ENCODE measurements around the gene ZNF155.

DNA sequence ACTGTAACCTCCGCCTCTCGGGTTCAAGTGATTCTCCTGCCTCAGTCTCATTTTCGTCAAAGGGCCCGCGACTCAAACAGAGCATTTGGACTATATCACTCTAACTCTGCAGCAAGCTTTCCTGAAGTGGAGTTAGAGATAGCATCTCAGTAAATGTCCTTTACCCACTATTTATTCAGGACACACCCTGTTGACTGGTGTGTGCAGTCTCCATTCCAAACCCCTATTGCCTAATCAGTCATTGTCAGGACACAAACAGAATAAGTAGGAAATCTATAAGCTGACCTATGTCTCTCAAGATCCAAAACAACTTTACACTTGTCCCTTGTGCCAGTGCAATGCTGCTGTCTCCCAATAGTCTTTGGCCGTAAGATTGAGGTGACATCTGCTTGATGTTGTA lies 42.6 kb downstream of the ZNF155 start:
- TF ChIP-seq, protein P1, sequence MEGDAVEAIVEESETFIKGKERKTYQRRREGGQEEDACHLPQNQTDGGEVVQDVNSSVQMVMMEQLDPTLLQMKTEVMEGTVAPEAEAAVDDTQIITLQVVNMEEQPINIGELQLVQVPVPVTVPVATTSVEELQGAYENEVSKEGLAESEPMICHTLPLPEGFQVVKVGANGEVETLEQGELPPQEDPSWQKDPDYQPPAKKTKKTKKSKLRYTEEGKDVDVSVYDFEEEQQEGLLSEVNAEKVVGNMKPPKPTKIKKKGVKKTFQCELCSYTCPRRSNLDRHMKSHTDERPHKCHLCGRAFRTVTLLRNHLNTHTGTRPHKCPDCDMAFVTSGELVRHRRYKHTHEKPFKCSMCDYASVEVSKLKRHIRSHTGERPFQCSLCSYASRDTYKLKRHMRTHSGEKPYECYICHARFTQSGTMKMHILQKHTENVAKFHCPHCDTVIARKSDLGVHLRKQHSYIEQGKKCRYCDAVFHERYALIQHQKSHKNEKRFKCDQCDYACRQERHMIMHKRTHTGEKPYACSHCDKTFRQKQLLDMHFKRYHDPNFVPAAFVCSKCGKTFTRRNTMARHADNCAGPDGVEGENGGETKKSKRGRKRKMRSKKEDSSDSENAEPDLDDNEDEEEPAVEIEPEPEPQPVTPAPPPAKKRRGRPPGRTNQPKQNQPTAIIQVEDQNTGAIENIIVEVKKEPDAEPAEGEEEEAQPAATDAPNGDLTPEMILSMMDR (conservative IDR thresholded peaks at IDR 0.05 in 1 of 2, IDR thresholded peaks at IDR 0.05 in 1 of 2; ENCODE audit: low read depth in 1 of 2, low read length in 2 of 2) = no peak
- TF ChIP-seq EZH2 (IDR thresholded peaks at IDR 0.05; ENCODE audit: low read length, missing control alignments) = no peak

Measured in fibroblast of lung (primary cell).